Measurements from ENCODE around the gene FBP1.

The FBP1 gene

GRCh38 chr9:94639061-94639998 is at the start of gene FBP1:
TSS of gene FBP1 (minus strand) at chr9:94639518. CDS start at chr9:94639310, 208 bp downstream.
- H3K36me3 ChIP-seq (ENCODE audit: insufficient read depth, insufficient read length, low read length), result no peaks in the 10 kb centered on the region
- no peaks in the 10 kb centered on the region for H3K9me3 ChIP-seq (ENCODE audit: insufficient read depth, low read length)
- peaks cover 88% of the 10 kb centered on the region for H3K27me3 ChIP-seq (ENCODE audit: insufficient read depth, insufficient read length)
- peak within 1 kb of the TSS; percentile 53 for H3K9ac ChIP-seq (ENCODE audit: insufficient read length, low read depth)
- DNase-seq (ENCODE audit: low read depth, low spot score), result no peak
- no peak for TF ChIP-seq SUZ12 (IDR thresholded peaks at IDR 0.05; ENCODE audit: extremely low read depth, insufficient read depth, insufficient read length)
- TF ChIP-seq YY1 (IDR thresholded peaks at IDR 0.05; ENCODE audit: insufficient read depth, insufficient read length), result no peak
- no peak for TF ChIP-seq ZNF274 (IDR thresholded peaks at IDR 0.05; ENCODE audit: low read depth, low read length)
- H3K4me3 ChIP-seq (ENCODE audit: insufficient read length, low read depth), result peak within 1 kb of the TSS; percentile 42
- H3K4me1 ChIP-seq (ENCODE audit: insufficient read depth, insufficient read length), result peaks cover 12% of the 10 kb centered on the region

- TF ChIP-seq SUZ12 (IDR thresholded peaks at IDR 0.05; ENCODE audit: extremely low read depth, insufficient read depth, insufficient read length), result no peak
- TF ChIP-seq YY1 (IDR thresholded peaks at IDR 0.05; ENCODE audit: insufficient read depth, insufficient read length), result no peak
- TF ChIP-seq ZNF274 (IDR thresholded peaks at IDR 0.05; ENCODE audit: low read depth, low read length), result no peak
- H3K4me1 ChIP-seq (ENCODE audit: insufficient read depth, insufficient read length), result peaks cover 2% of the 10 kb centered on the region
- no peak for DNase-seq (ENCODE audit: low read depth, low spot score)
- no peaks in the 10 kb centered on the region for H3K9me3 ChIP-seq (ENCODE audit: insufficient read depth, low read length)
- H3K27me3 ChIP-seq (ENCODE audit: insufficient read depth, insufficient read length), result no peaks in the 10 kb centered on the region
- no peak overlapping the region for H3K9ac ChIP-seq (ENCODE audit: insufficient read length, low read depth)
- H3K4me3 ChIP-seq (ENCODE audit: insufficient read length, low read depth), result no peak overlapping the region
- H3K36me3 ChIP-seq (ENCODE audit: insufficient read depth, insufficient read length, low read length), result no peaks in the 10 kb centered on the region
These were observed 48.1 kb upstream of the FBP1 start for GRCh38 chr9:94687451-94687850.

GRCh38 chr9:94685359-94685758 is 46.0 kb upstream of the FBP1 start:
- Histone ChIP-seq H3K4me1 (ENCODE audit: insufficient read depth, insufficient read length) (no peaks in the 10 kb centered on the region), H3K9ac (ENCODE audit: insufficient read length, low read depth) (no peak overlapping the region), H3K36me3 (ENCODE audit: insufficient read depth, insufficient read length, low read length) (no peaks in the 10 kb centered on the region), H3K4me3 (ENCODE audit: insufficient read length, low read depth) (no peak overlapping the region), H3K9me3 (ENCODE audit: insufficient read depth, low read length) (no peaks in the 10 kb centered on the region), H3K27me3 (ENCODE audit: insufficient read depth, insufficient read length) (no peaks in the 10 kb centered on the region)
- no peak for DNase-seq (ENCODE audit: low read depth, low spot score)
- TF ChIP-seq SUZ12 (IDR thresholded peaks at IDR 0.05; ENCODE audit: extremely low read depth, insufficient read depth, insufficient read length) (no peak), YY1 (IDR thresholded peaks at IDR 0.05; ENCODE audit: insufficient read depth, insufficient read length) (no peak), ZNF274 (IDR thresholded peaks at IDR 0.05; ENCODE audit: low read depth, low read length) (no peak)

- no peak overlapping the region for H3K4me3 ChIP-seq (ENCODE audit: insufficient read length, low read depth)
- H3K4me1 ChIP-seq (ENCODE audit: insufficient read depth, insufficient read length), result no peaks in the 10 kb centered on the region
- no peaks in the 10 kb centered on the region for H3K27me3 ChIP-seq (ENCODE audit: insufficient read depth, insufficient read length)
- peaks cover 15% of the 10 kb centered on the region for H3K9me3 ChIP-seq (ENCODE audit: insufficient read depth, low read length)
- no peak for TF ChIP-seq SUZ12 (IDR thresholded peaks at IDR 0.05; ENCODE audit: extremely low read depth, insufficient read depth, insufficient read length)
- no peak for TF ChIP-seq ZNF274 (IDR thresholded peaks at IDR 0.05; ENCODE audit: low read depth, low read length)
- TF ChIP-seq YY1 (IDR thresholded peaks at IDR 0.05; ENCODE audit: insufficient read depth, insufficient read length), result no peak
- peak; percentile 49 for DNase-seq (ENCODE audit: low read depth, low spot score)
- H3K36me3 ChIP-seq (ENCODE audit: insufficient read depth, insufficient read length, low read length), result no peaks in the 10 kb centered on the region
- no peak overlapping the region for H3K9ac ChIP-seq (ENCODE audit: insufficient read length, low read depth)
These were observed 42.2 kb upstream of the FBP1 start for GRCh38 chr9:94681508-94681907.

GRCh38 chr9:94680621-94681020 is 41.3 kb upstream of the FBP1 start:
- Histone ChIP-seq H3K36me3 (ENCODE audit: insufficient read depth, insufficient read length, low read length) (no peaks in the 10 kb centered on the region), H3K9me3 (ENCODE audit: insufficient read depth, low read length) (peaks cover 17% of the 10 kb centered on the region), H3K27me3 (ENCODE audit: insufficient read depth, insufficient read length) (no peaks in the 10 kb centered on the region), H3K4me3 (ENCODE audit: insufficient read length, low read depth) (no peak overlapping the region), H3K9ac (ENCODE audit: insufficient read length, low read depth) (no peak overlapping the region), H3K4me1 (ENCODE audit: insufficient read depth, insufficient read length) (no peaks in the 10 kb centered on the region)
- no peak for DNase-seq (ENCODE audit: low read depth, low spot score)
- no peak for TF ChIP-seq YY1 (IDR thresholded peaks at IDR 0.05; ENCODE audit: insufficient read depth, insufficient read length)
- TF ChIP-seq SUZ12 (IDR thresholded peaks at IDR 0.05; ENCODE audit: extremely low read depth, insufficient read depth, insufficient read length), result no peak
- no peak for TF ChIP-seq ZNF274 (IDR thresholded peaks at IDR 0.05; ENCODE audit: low read depth, low read length)

- Histone ChIP-seq H3K9ac (ENCODE audit: insufficient read length, low read depth) (no peak overlapping the region), H3K4me1 (ENCODE audit: insufficient read depth, insufficient read length) (no peaks in the 10 kb centered on the region), H3K9me3 (ENCODE audit: insufficient read depth, low read length) (peaks cover 17% of the 10 kb centered on the region), H3K27me3 (ENCODE audit: insufficient read depth, insufficient read length) (no peaks in the 10 kb centered on the region), H3K4me3 (ENCODE audit: insufficient read length, low read depth) (no peak overlapping the region), H3K36me3 (ENCODE audit: insufficient read depth, insufficient read length, low read length) (no peaks in the 10 kb centered on the region)
- no peak for DNase-seq (ENCODE audit: low read depth, low spot score)
- TF ChIP-seq ZNF274 (IDR thresholded peaks at IDR 0.05; ENCODE audit: low read depth, low read length), result no peak
These were observed 40.7 kb upstream of the FBP1 start for GRCh38 chr9:94680020-94680419.

- Histone ChIP-seq H3K4me1 (ENCODE audit: insufficient read depth, insufficient read length) (no peaks in the 10 kb centered on the region), H3K36me3 (ENCODE audit: insufficient read depth, insufficient read length, low read length) (no peaks in the 10 kb centered on the region), H3K27me3 (ENCODE audit: insufficient read depth, insufficient read length) (no peaks in the 10 kb centered on the region), H3K9me3 (ENCODE audit: insufficient read depth, low read length) (peaks cover 17% of the 10 kb centered on the region), H3K9ac (ENCODE audit: insufficient read length, low read depth) (no peak overlapping the region), H3K4me3 (ENCODE audit: insufficient read length, low read depth) (no peak overlapping the region)
- DNase-seq (ENCODE audit: low read depth, low spot score), result no peak
- TF ChIP-seq ZNF274 (IDR thresholded peaks at IDR 0.05; ENCODE audit: low read depth, low read length) (no peak), SUZ12 (IDR thresholded peaks at IDR 0.05; ENCODE audit: extremely low read depth, insufficient read depth, insufficient read length) (no peak)
These were observed 40.3 kb upstream of the FBP1 start for GRCh38 chr9:94679587-94679986.

Data from NT2/D1 (cell line).